ENCODE measurements around the gene HSPB9.

The HSPB9 gene, protein sequence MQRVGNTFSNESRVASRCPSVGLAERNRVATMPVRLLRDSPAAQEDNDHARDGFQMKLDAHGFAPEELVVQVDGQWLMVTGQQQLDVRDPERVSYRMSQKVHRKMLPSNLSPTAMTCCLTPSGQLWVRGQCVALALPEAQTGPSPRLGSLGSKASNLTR

DNA sequence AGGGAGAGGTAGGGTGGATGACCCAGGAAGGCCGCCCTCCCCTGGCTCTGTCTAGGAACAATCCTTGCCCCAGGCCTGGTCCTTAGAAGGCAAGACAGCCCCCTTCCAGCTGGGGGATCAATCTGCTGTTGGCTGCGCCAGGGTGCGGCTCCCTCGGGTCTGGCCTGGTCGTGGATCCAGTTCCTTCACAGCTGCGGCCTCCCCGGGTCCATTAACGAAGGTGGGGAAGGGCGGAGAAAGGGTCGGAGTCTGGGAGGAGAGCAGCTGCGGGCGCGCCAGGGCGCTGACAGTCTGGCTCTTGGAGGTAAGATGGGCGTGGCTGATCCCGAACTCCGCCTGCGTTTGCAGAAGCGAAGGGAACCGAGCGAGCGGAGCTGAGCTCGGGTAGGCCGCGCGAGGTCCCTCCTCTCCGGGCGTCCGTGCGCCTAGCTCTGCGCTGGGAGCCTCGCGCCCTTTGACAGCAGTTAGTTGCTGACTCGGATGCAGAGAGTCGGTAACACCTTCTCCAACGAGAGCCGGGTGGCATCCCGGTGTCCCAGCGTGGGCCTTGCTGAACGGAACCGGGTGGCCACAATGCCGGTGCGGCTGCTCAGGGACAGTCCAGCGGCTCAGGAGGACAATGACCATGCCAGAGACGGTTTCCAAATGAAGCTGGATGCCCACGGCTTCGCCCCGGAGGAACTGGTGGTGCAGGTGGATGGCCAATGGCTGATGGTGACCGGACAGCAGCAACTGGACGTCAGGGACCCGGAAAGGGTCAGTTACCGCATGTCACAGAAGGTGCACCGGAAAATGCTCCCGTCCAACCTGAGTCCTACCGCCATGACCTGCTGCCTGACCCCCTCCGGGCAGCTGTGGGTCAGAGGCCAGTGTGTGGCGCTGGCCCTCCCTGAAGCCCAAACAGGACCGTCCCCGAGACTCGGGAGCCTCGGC lies at the start of gene HSPB9:
Gene HSPB9 (plus strand): TSS at position 434 of the 933 bp plus-strand sequence. CDS start 47 bp downstream, at position 481.
- DNase-seq (ENCODE audit: low spot score), result no peak

- no peak for DNase-seq (ENCODE audit: low spot score)
These were observed 46.8 kb upstream of the HSPB9 start for GRCh38 chr17:42075789-42076188.

GRCh38 chr17:42076797-42077559 lies 45.6 kb upstream of the HSPB9 start:
- DNase-seq (ENCODE audit: low spot score), result no peak

GRCh38 chr17:42077755-42078154 lies 44.8 kb upstream of the HSPB9 start:
- no peak for DNase-seq (ENCODE audit: low spot score)

- DNase-seq (ENCODE audit: low spot score), result no peak
These were observed 44.1 kb upstream of the HSPB9 start for GRCh38 chr17:42078396-42079043.

DNA sequence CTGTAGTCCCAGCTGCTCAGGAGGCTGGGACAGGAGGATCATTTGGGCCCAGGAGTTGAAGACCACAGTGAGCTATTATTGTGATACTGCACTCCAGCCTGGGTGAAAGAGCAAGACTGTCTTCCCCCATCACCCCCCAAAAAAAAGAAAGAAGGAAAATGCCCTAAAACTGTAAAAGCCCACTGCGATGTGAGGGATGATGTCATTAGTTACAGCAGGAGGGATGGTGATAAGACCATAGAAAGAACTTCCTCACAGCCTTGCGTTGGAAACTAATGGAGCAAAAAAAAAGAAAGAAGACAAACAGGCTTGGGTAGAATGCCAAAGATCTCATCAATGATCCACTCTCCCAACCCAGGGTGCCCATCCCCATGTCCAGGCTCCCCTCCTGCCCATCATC lies 43.1 kb upstream of the HSPB9 start:
- DNase-seq (ENCODE audit: low spot score), result no peak

- no peak for DNase-seq (ENCODE audit: low spot score)
These were observed 41.0 kb upstream of the HSPB9 start for GRCh38 chr17:42081516-42082129.

DNA sequence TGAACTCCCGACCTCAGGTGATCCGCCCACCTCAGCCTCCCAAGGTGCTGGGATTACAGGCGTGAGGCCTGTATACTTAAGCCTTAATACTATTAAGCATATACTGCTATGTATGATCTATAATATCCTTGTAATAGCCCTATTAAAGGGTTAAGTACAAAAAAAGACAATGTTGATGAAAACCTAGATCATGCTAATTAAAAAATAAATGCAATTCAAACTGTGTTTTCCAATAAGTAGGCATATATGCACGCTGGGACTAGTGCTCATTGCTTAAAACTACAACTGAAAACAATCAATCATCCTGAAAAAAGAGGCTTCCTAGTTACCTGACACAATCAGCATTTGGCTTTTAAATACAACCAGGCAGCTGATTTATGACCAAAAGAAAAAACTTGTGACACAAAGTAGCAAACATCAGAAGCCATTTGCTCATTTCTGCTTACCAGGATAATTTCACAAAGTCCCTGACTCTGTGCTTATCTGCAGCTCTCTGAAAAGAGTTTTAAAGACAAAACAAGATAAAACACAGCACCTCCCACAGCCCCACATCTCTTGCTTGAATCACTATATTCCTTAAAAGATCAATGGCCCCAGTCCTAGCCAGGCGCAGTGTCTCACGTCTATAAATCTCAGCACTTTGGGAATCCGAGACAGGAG lies 35.4 kb upstream of the HSPB9 start:
- no peak for DNase-seq (ENCODE audit: low spot score)

- peak; percentile 68 for DNase-seq (ENCODE audit: low spot score)
These were observed 34.6 kb upstream of the HSPB9 start for GRCh38 chr17:42087736-42088705.

DNA sequence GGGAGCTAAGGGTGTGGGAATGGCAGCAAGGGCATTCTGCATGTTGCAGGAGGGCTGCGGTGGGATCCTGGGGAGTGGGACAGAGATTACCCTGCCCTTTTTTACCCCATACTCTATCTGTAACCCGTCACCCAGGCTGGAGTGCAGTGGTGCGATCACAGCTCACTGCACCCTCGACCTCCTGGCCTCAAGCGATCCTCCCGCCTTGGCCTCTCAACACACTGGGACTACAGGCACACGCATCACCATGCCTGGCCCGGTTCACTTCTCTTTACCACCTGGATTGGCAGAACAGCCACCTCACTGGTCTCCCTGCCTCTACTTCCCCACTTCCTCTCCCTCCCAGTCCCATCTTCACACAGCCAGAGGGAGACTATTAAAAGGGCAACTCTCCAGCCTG lies 33.9 kb upstream of the HSPB9 start:
- no peak for DNase-seq (ENCODE audit: low spot score)

- no peak for DNase-seq (ENCODE audit: low spot score)
These were observed 31.4 kb upstream of the HSPB9 start for GRCh38 chr17:42090964-42091790.

DNA sequence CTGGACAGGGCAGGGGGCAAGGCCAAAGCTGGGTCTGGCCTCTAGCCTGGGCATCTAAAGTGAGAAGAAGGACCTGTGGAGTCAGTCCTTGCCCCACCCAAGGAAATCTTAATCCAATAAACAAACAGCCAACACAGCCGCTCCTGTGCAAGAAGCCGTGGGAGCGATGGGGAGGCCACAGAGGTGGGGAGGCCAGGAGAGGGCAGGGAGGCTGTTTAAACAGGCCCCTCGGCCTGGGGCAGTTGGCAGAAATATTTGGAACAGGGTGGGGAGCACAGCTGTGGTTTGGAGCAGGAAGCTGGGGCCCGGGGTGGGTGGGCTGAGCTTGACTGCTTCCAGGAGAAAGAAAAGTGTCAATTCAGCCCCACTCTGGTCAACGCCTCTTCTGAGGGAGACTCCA lies 29.7 kb upstream of the HSPB9 start:
- no peak for DNase-seq (ENCODE audit: low spot score)

DNA sequence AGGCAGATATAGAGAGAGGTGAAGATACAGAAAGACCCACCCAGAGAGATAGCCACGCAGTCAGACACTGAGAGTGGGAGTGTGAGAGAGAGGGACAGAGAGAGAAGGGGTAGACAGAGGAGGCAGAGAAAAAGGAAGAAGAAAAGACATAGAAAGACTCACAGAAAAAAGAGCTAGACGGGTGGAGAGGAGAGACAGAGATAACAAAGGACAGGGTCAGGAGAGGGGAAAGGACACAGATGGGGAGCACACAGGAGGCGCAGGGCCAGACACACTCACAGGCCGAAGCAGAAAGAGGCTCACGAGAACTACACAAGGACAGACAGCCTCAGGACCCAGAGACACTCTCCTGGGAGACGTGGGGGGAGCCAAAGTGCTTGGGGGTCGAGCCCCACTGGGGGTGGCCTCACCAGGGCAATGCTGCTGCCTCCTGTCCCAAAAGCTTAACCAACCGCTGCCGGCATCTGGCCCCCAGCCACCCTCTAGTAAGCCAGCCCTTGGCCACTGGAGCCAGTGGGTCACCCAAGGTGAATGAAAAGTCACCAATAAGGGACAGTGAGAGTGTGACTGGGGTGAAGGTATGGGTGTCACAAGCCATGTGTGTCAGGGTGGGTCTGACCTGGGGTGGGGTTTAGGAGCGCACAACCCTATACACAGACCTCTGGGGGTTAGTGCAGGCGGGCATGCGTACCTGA lies 28.1 kb upstream of the HSPB9 start:
- no peak for DNase-seq (ENCODE audit: low spot score)

DNA sequence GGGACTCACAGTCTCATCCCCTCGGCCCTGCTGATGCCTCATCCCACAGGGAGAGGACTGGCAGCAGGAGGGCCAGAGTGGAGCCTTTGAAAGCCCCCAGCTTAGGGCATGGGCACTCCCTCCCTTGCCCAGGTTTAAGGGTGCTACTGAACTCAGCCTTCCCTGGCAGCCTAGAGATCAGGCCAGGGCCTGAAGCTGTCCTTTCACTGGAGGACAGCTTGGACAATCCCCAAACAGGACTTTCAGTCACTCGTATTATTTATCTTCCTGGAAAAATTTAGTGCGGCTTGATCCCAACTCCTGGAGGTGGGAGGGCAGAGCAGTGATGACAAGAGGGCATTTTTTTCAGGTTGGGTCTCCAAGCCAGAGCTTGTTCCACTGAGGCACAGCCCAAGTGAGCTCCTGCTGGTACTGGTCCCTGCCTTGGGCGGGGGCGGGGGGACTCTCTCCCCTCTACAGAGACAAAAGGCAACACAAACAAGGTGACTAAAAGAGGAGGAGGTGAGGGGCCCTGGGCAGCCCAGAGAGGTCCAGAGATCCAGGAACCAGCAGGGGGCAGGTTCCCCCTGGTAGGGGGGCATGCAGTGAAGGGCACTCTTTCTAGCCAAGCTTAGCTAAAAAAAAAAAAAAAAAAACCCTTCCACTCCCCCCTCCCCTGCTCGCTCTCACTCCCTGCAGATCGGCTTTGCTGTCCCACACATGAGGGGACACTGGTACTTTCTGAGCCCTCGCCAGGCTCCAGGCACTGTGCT lies 26.1 kb upstream of the HSPB9 start:
- DNase-seq (ENCODE audit: low spot score), result no peak

GRCh38 chr17:42097691-42098631 lies 24.6 kb upstream of the HSPB9 start, which contains the start of gene ZNF385C:
ZNF385C (minus strand) TSS chr17:42098473; CDS start chr17:42063056, 35,417 bp downstream.
- DNase-seq (ENCODE audit: low spot score), result no peak

- no peak for DNase-seq (ENCODE audit: low spot score)
These were observed 23.7 kb upstream of the HSPB9 start for GRCh38 chr17:42098730-42099399.
